ENCODE results near the gene NHLRC2. TPM values are rescaled to one million over a fixed set of nuclear protein-coding genes. Genes with fewer than 3 reads are reported as not detected.

Gene NHLRC2
- polyA plus RNA-seq, 3 donors = 2.8 to 6.9 (median 5.3) TPM

DNA sequence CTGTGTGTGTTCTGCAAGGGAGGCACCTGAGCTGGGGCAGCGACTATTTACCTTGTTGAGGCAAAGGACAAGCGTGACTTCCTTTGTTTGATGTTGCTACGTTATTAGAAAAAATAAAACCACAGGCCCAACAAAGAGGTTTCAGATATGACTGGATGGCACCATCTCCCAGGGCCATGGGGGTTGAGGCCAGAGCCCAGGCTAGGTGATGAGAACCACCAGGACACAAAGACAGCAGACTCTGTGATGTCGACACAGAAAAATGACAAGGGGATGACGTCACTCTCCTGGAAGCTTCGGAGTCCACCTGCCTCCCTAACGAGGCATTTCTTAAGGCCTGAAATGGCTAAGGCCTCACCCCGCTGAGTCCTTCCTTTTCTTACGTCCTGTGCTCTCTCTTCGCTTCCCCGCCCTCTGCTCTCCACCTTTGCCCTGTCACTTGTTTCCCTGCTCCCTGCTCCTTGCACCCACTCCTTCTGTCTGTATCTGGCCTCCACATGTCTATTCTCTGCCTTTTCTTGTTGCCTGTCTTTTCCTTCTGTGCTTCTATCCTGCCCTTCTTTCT is 106.2 kb downstream of the NHLRC2 start:
- Histone ChIP-seq H3K9ac (ENCODE audit: insufficient read depth, low read length, poor library complexity, severe bottlenecking) (no peak overlapping the region), H3K4me3 (replicated peaks in 1 of 3; ENCODE audit: low read depth in 2 of 3, low read length in 3 of 3) (no peak overlapping the region), H3K4me1 (ENCODE audit: control insufficient read depth in 1 of 2, insufficient read depth in 2 of 2, low read length in 2 of 2) (peaks cover 23 to 24% of the 10 kb centered on the region in 2 donors), H3K36me3 (replicated peaks in 1 of 2; ENCODE audit: control insufficient read depth in 1 of 2, insufficient read depth in 2 of 2, low read length in 2 of 2) (no peaks in the 10 kb centered on the region), H3K27me3 (ENCODE audit: control insufficient read depth in 2 of 2, insufficient read depth in 2 of 2, low read length in 2 of 2) (no peaks in the 10 kb centered on the region), H2AFZ (ENCODE audit: insufficient read depth, low read depth, low read length, poor library complexity, severe bottlenecking) (peak overlapping the region; percentile 1), H3K79me2 (ENCODE audit: insufficient read depth, low read length) (no peaks in the 10 kb centered on the region), H4K20me1 (ENCODE audit: insufficient read depth, low read length) (no peaks in the 10 kb centered on the region), H3K9me3 (replicated peaks in 1 of 2; ENCODE audit: control insufficient read depth in 1 of 2, insufficient read depth in 1 of 2, low read length in 2 of 2) (peaks cover 0 to 7% of the 10 kb centered on the region in 2 donors), H3K27ac (ENCODE audit: low read depth in 1 of 2, low read length in 2 of 2) (no peak overlapping the region), H3K4me2 (replicated peaks; ENCODE audit: extremely low read depth, low read length, poor library complexity, severe bottlenecking) (no peak overlapping the region)
- no peak overlapping the region for H3K4me3 Mint-ChIP-seq
- H3K27me3 Mint-ChIP-seq (ENCODE audit: low read depth in 3 of 3) = peaks cover 1 to 2% (median 2%) of the 10 kb centered on the region in 3 donors
- DNase-seq = peak in 1 of 3 donors; percentile 10
- H3K4me1 Mint-ChIP-seq = peaks cover 24% of the 10 kb centered on the region
- peaks cover 0 to 6% of the 10 kb centered on the region in 2 donors for H3K36me3 Mint-ChIP-seq
- no peak for TF ChIP-seq CTCF (IDR thresholded peaks at IDR 0.05)
- intact Hi-C loops (cut with micrococcal nuclease) = loop anchor here in 1 of 2 donors (5.0 kb wide), 1 partner anchor 82 kb away; the partner anchor contains the start of gene ADRB1
- 65% methylated on average over 9 of the region's 11 CpGs for WGBS (ENCODE audit: insufficient coverage)
- peak overlapping the region in 3 of 7 donors; percentile 9 to 70 (median 52) for H3K27ac Mint-ChIP-seq
- H3K9me3 Mint-ChIP-seq = peaks cover 3 to 15% (median 8%) of the 10 kb centered on the region in 7 donors

DNA sequence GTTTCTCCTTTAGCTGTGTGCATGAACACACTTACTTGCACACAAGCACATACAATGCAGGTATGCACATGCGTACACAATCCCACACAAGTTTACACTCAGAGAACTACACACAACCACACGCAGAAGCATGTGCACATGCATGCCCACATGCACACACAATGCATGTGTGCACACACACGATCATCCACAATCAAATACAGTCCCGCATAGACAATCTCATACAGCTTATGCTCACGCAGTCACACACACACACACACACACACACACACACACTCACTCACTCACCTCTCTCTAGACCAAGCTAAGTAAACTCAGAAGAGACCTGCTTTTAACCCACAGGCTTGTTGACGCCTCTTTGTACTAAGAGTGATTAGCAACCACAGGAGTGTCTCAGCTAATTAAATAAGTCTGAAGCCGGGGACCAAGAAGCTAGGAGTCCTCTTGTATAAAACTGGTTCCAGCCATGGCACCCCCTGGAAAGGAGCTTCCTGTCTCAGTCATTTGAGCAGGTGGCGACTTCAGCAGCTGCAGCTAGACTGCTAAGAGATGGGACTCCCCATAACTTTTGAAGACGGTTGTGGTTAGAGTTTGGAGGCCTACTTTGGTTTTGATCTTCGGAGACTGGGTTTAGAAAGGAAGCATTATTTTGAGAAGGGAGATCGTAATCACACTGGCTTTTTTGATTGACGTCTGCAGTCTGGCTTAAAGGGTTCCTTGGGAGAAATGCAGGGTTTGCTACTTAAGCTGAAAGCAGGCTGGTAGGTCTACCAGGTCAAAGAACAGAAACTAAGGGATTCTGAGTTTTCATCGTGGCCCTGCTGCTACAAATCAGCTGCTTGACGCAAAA is 106.9 kb downstream of the NHLRC2 start:
- WGBS (ENCODE audit: insufficient coverage) = 62% methylated on average over 11 of the region's 14 CpGs
- no peak overlapping the region for H3K9ac ChIP-seq (ENCODE audit: insufficient read depth, low read length, poor library complexity, severe bottlenecking)
- H3K4me3 Mint-ChIP-seq = no peak overlapping the region

More for the DNA sequence above, 106.9 kb downstream of the NHLRC2 start:
- H4K20me1 ChIP-seq (ENCODE audit: insufficient read depth, low read length) = no peaks in the 10 kb centered on the region
- Mint-ChIP-seq H3K36me3 (peaks cover 0 to 6% of the 10 kb centered on the region in 2 donors), H3K27ac (peak overlapping the region in 1 of 7 donors; percentile 70), H3K4me1 (peaks cover 24% of the 10 kb centered on the region), H3K9me3 (peaks cover under 1 to 12% (median 2%) of the 10 kb centered on the region in 7 donors), H3K27me3 (ENCODE audit: low read depth in 3 of 3) (peaks cover 1 to 2% (median 2%) of the 10 kb centered on the region in 3 donors)
- intact Hi-C loops (cut with micrococcal nuclease) = loop anchor here in 1 of 2 donors (5.0 kb wide), 1 partner anchor 81 kb away; the partner anchor contains the start of gene ADRB1
- no peaks in the 10 kb centered on the region for H3K27me3 ChIP-seq (ENCODE audit: control insufficient read depth in 2 of 2, insufficient read depth in 2 of 2, low read length in 2 of 2)
- H2AFZ ChIP-seq (ENCODE audit: insufficient read depth, low read depth, low read length, poor library complexity, severe bottlenecking) = no peak overlapping the region
- no peaks in the 10 kb centered on the region for H3K36me3 ChIP-seq (replicated peaks in 1 of 2; ENCODE audit: control insufficient read depth in 1 of 2, insufficient read depth in 2 of 2, low read length in 2 of 2)
- no peak overlapping the region for H3K27ac ChIP-seq (ENCODE audit: low read depth in 1 of 2, low read length in 2 of 2)
- peaks cover 30 to 31% of the 10 kb centered on the region in 2 donors for H3K4me1 ChIP-seq (ENCODE audit: control insufficient read depth in 1 of 2, insufficient read depth in 2 of 2, low read length in 2 of 2)
- no peak for TF ChIP-seq CTCF (IDR thresholded peaks at IDR 0.05)
- no peak overlapping the region for H3K4me2 ChIP-seq (replicated peaks; ENCODE audit: extremely low read depth, low read length, poor library complexity, severe bottlenecking)
- H3K9me3 ChIP-seq (replicated peaks in 1 of 2; ENCODE audit: control insufficient read depth in 1 of 2, insufficient read depth in 1 of 2, low read length in 2 of 2) = peaks cover 0 to under 1% of the 10 kb centered on the region in 2 donors
- DNase-seq = no peak
- no peaks in the 10 kb centered on the region for H3K79me2 ChIP-seq (ENCODE audit: insufficient read depth, low read length)
- H3K4me3 ChIP-seq (replicated peaks in 1 of 3; ENCODE audit: low read depth in 2 of 3, low read length in 3 of 3) = no peak overlapping the region

All from CD14-positive monocyte (primary cell).